ENCODE data around the gene CCDC13. TPM values are rescaled to one million over a fixed set of nuclear protein-coding genes. Genes with fewer than 3 reads are reported as not detected.

Gene CCDC13
- total RNA-seq, 1 experiment from 2014 or later: 0.41 TPM

GRCh38 chr3:42819351-42819965 is 46.4 kb upstream of the CCDC13 start:
- H3K79me2 ChIP-seq (ENCODE audit: low read depth): peaks cover 71% of the 10 kb centered on the region
- CTCF ChIA-PET: no interaction called here
- no peaks in the 10 kb centered on the region for H3K27me3 ChIP-seq (ENCODE audit: insufficient read depth, low read depth)
- no peak overlapping the region for H3K4me3 ChIP-seq
- no peaks in the 10 kb centered on the region; the same call in 1 of the 2 replicates for H4K20me1 ChIP-seq (ENCODE audit: insufficient read depth)
- H3F3A ChIP-seq (ENCODE audit: insufficient read depth, low read depth): peaks cover 45% of the 10 kb centered on the region
- H3K4me2 ChIP-seq: peak overlapping the region; percentile 9; the same call in 1 of the 2 replicates
- intact Hi-C loops (cut with micrococcal nuclease; ENCODE audit: unreplicated experiment): no loop called here
- POLR2A ChIA-PET (ENCODE audit: unreplicated experiment): no interaction called here
- no peak overlapping the region for H2AFZ ChIP-seq
- no peaks in the 10 kb centered on the region for H3K9me3 ChIP-seq (ENCODE audit: insufficient read depth, low read depth)
- DNase-seq: no peak
- H3K36me3 ChIP-seq (ENCODE audit: low read depth): peaks cover 3% of the 10 kb centered on the region; the same call in 1 of the 2 replicates
- BruUV-seq (replicated peaks): no TSS peak
- H3K9me2 ChIP-seq (ENCODE audit: insufficient read depth): no peaks in the 10 kb centered on the region
- H3K27ac ChIP-seq: peak overlapping the region; percentile 82
- H3K4me1 ChIP-seq (replicated peaks; ENCODE audit: insufficient read depth): peaks cover 54% of the 10 kb centered on the region
- TF ChIP-seq CTCF (conservative IDR thresholded peaks at IDR 0.05): no peak
- TF ChIP-seq EZH2 (IDR thresholded peaks at IDR 0.05; ENCODE audit: low read depth): no peak

- Histone ChIP-seq H3K27me3 (ENCODE audit: insufficient read depth, low read depth) (no peaks in the 10 kb centered on the region), H3K79me2 (ENCODE audit: low read depth) (peaks cover 76% of the 10 kb centered on the region), H3K9me3 (ENCODE audit: insufficient read depth, low read depth) (no peaks in the 10 kb centered on the region), H3K4me2 (peak overlapping the region; percentile 41), H3K27ac (peak overlapping the region; percentile 48; the same call in 1 of the 2 replicates), H3K36me3 (ENCODE audit: low read depth) (no peaks in the 10 kb centered on the region), H3K4me3 (no peak overlapping the region), H3K9me2 (ENCODE audit: insufficient read depth) (no peaks in the 10 kb centered on the region), H2AFZ (no peak overlapping the region), H3K4me1 (replicated peaks; ENCODE audit: insufficient read depth) (peaks cover 62% of the 10 kb centered on the region), H4K20me1 (ENCODE audit: insufficient read depth) (no peaks in the 10 kb centered on the region; the same call in 1 of the 2 replicates), H3F3A (ENCODE audit: insufficient read depth, low read depth) (peaks cover 37% of the 10 kb centered on the region)
- intact Hi-C loops (cut with micrococcal nuclease; ENCODE audit: unreplicated experiment): no loop called here
- CTCF ChIA-PET: interaction anchor here (0.7 kb wide), 1 partner anchor 32 kb away, joined by 3 read pairs; no protein-coding TSS in a partner anchor
- TF ChIP-seq CTCF (conservative IDR thresholded peaks at IDR 0.05): no peak
- TF ChIP-seq EZH2 (IDR thresholded peaks at IDR 0.05; ENCODE audit: low read depth): no peak
- POLR2A ChIA-PET (ENCODE audit: unreplicated experiment): no interaction called here
- DNase-seq: peak in 1 of 2 experiments; percentile 51
- BruUV-seq (replicated peaks): no TSS peak
These were observed 42.8 kb upstream of the CCDC13 start for GRCh38 chr3:42815826-42816225.

GRCh38 chr3:42814914-42815507 is 42.0 kb upstream of the CCDC13 start:
- ChIA-PET CTCF (no interaction called here), POLR2A (ENCODE audit: unreplicated experiment) (no interaction called here)
- intact Hi-C loops (cut with micrococcal nuclease; ENCODE audit: unreplicated experiment): no loop called here
- Histone ChIP-seq H3F3A (ENCODE audit: insufficient read depth, low read depth) (peaks cover 31% of the 10 kb centered on the region), H3K9me3 (ENCODE audit: insufficient read depth, low read depth) (no peaks in the 10 kb centered on the region), H3K4me2 (peak overlapping the region; percentile 41), H3K9me2 (ENCODE audit: insufficient read depth) (no peaks in the 10 kb centered on the region), H3K36me3 (ENCODE audit: low read depth) (no peaks in the 10 kb centered on the region), H3K79me2 (ENCODE audit: low read depth) (peaks cover 80% of the 10 kb centered on the region), H3K4me3 (no peak overlapping the region), H3K27ac (peak overlapping the region; percentile 48), H2AFZ (no peak overlapping the region), H4K20me1 (ENCODE audit: insufficient read depth) (no peaks in the 10 kb centered on the region; the same call in 1 of the 2 replicates), H3K27me3 (ENCODE audit: insufficient read depth, low read depth) (no peaks in the 10 kb centered on the region), H3K4me1 (replicated peaks; ENCODE audit: insufficient read depth) (peaks cover 54% of the 10 kb centered on the region)
- TF ChIP-seq CTCF (conservative IDR thresholded peaks at IDR 0.05) (no peak), EZH2 (IDR thresholded peaks at IDR 0.05; ENCODE audit: low read depth) (no peak)
- DNase-seq: peak in 1 of 2 experiments; percentile 53
- no TSS peak for BruUV-seq (replicated peaks)
